Astrocyte of the cerebellum (primary cell): ENCODE measurements around the gene CDH10.

Source experiments
- DNase-seq: peaks from one replicate; pipeline ENCODE4 v3.0.0-alpha.2; 2011; ENCODE audit warnings: low read depth
- H3K4me3 ChIP-seq: 2 replicates; pipeline ENCODE4 v1.5.1; 2011; ENCODE audit warnings: mild to moderate bottlenecking, low read depth, low read length, moderate library complexity
- in situ Hi-C: cut with HindIII; loops from 2 replicates; pipeline ENCODE4 v1.10.0; 2017; ENCODE audit warnings: low sequenced_read_pairs
- TF ChIP-seq, protein P1 (sequence below): IDR thresholded peaks from 2 replicates; pipeline ENCODE4 v1.5.1; 2012; ENCODE audit warnings: low read length, low read depth, moderate library complexity, mild to moderate bottlenecking; ENCODE audit errors: missing control alignments

Gene CDH10

DNA sequence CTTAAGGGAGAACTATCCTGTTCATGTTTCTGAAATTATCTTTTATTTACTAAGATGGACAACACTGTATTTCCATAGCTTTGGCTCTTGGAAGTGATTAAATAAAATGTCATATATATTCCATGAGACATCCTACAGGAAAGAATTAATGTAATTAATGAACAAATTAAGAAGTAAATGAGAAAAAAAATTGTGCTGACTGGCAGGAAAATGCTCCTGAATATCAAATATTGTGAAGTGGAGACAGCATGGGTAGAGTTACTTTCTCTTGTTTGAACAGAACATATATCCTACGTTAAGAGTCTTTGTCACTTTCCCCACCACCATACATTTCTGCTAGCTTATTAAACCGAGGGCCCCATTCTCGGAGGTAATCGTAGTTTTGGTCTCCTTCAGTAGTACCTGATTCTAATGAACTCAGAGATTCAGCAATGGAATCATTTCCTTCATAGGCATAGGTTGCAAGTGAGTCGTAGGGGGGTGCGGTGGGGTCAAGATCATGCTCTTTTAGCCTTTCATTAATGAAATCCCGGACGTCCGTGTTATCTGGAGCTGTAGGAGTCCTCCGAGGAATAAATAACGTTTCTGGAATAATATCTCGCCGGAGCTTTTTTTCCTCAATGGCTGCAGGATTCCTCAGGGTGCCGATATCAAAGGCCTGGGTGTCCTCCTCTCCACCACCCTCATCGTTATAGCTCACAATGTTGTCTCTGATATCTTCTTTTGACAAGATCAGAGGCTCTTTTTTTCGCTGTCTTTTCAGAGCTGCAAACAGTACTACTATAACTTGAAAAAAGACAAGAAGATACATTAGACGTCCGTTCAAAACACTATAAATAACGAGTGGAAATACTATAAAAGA lies 157.2 kb downstream of the CDH10 start:
- H3K4me3 ChIP-seq: no peak overlapping the region
- no peak for DNase-seq
- TF ChIP-seq, protein P1, sequence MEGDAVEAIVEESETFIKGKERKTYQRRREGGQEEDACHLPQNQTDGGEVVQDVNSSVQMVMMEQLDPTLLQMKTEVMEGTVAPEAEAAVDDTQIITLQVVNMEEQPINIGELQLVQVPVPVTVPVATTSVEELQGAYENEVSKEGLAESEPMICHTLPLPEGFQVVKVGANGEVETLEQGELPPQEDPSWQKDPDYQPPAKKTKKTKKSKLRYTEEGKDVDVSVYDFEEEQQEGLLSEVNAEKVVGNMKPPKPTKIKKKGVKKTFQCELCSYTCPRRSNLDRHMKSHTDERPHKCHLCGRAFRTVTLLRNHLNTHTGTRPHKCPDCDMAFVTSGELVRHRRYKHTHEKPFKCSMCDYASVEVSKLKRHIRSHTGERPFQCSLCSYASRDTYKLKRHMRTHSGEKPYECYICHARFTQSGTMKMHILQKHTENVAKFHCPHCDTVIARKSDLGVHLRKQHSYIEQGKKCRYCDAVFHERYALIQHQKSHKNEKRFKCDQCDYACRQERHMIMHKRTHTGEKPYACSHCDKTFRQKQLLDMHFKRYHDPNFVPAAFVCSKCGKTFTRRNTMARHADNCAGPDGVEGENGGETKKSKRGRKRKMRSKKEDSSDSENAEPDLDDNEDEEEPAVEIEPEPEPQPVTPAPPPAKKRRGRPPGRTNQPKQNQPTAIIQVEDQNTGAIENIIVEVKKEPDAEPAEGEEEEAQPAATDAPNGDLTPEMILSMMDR: no peak
- in situ Hi-C loops: no loop called here

DNA sequence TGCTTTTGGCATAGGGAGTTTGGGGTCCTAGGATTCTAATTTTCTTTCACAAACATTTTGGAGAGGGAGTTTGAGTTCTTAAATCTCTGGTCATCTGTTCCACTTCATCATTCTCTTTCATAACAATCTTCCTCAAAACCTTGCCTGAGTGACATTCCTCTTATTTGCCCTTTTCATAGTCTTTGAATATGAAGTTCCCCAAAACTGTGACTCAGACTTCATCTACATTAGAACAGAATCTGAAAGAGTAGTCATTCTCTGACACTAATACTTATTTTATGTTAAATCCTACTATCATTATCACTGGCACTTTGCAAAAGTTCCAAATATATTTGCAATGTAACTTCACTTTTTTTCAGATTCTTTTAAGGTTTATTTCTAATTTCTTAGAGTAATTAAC lies 163.8 kb downstream of the CDH10 start:
- TF ChIP-seq, protein P1: no peak
- DNase-seq: no peak
- no peak overlapping the region for H3K4me3 ChIP-seq
- in situ Hi-C loops: no loop called here

GRCh38 chr5:24477958-24478357 lies 166.8 kb downstream of the CDH10 start:
- TF ChIP-seq, protein P1: no peak
- in situ Hi-C loops: no loop called here
- H3K4me3 ChIP-seq: no peak overlapping the region
- DNase-seq: no peak

DNA sequence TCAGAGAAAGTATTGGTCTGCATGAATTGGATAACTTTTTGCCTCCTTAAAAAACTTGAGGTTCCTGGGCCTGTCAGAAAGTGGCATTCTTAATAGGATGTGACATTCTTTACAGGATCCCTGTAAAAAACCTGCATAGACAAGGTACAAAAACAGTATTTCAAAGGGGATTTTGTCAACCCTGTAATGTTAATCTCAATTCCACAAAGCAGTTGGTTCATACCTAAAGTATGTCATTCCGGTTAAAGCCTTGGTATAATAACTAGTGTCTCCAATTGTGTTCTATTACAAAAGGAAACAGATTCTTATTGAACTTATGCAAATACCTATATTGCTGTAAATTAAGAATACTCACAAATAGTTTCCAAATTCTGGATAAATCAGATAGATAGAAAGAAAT lies 169.7 kb downstream of the CDH10 start:
- H3K4me3 ChIP-seq: no peak overlapping the region

GRCh38 chr5:24474685-24475084 lies 170.1 kb downstream of the CDH10 start:
- in situ Hi-C loops: no loop called here
- no peak for DNase-seq
- TF ChIP-seq, protein P1: no peak
- H3K4me3 ChIP-seq: no peak overlapping the region

More for the DNA sequence above, 169.7 kb downstream of the CDH10 start:
- DNase-seq: no peak
- in situ Hi-C loops: no loop called here
- TF ChIP-seq, protein P1: no peak

DNA sequence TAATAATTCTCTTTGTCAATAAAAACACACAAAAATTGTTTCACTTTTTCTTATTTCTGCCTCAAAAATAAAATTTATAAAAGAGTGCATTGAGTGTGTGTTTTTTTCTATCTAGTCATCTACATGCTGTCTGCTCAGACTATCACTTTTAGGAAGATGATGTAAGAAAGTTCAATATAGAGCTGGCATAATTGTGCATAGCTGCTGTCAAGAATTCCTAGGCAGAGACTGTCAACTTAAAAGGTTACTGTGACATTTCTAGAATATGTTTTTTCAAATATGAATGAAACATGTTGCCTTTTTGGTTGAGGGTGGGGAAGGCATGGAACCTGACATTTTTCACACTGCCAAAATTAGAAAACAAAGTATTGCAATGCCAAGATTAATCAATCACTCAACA lies 172.3 kb downstream of the CDH10 start:
- DNase-seq: no peak
- in situ Hi-C loops: no loop called here
- no peak overlapping the region for H3K4me3 ChIP-seq
- TF ChIP-seq, protein P1: no peak

- TF ChIP-seq, protein P1: no peak
- in situ Hi-C loops: no loop called here
- DNase-seq: no peak
- no peak overlapping the region for H3K4me3 ChIP-seq
Measured at GRCh38 chr5:24444414-24444813, 200.4 kb downstream of the CDH10 start.
